PC-3 (cell line): Measurements from ENCODE around the gene JAZF1. TPM values are rescaled to one million over a fixed set of nuclear protein-coding genes. Genes with fewer than 3 reads are reported as not detected.

ENCODE experiments used
- ATAC-seq: fragments of 200-7000 bp; cut with Tn5 transposase; 2 replicates; pipeline ENCODE4 v1.9.1; 2020; ENCODE audit warnings: mild to moderate bottlenecking, moderate library complexity
- BruUV-seq: library from RNA; stranded (reverse); fragments of 400-500 nt; replicated peaks from 2 replicates; lab custom pipeline; 2021; lab: Mats Ljungman, UMichigan
- CTCF ChIA-PET: fragments of 300-600 bp; sonication (Branson Sonifier 250); formaldehyde crosslinking; loops from one replicate; lab custom pipeline; 2022; ENCODE audit warnings: antibody characterized with exemption; lab: Charles Lee
- POLR2A ChIA-PET: fragments of 300-600 bp; sonication (Branson Sonifier 250); formaldehyde crosslinking; loops from one replicate; lab custom pipeline; 2022; ENCODE audit warnings: antibody characterized with exemption; ENCODE audit not compliant: unreplicated experiment; lab: Charles Lee
- DNase-seq: peaks from one replicate; pipeline ENCODE4 v3.0.0-alpha.2; 2015
- H2AFZ ChIP-seq: fragments of 300-600 bp; sonication (generic); 2 replicates; pipeline ENCODE4 v1.6.0; 2016; ENCODE audit warnings: antibody characterized with exemption, low read length
- H3F3A ChIP-seq: fragments of 300-600 bp; sonication (generic); one replicate; pipeline ENCODE4 v1.6.0; 2017; ENCODE audit warnings: antibody characterized with exemption, low read length, control low read depth, mild to moderate bottlenecking; ENCODE audit not compliant: unreplicated experiment
- H3K27ac ChIP-seq: fragments of 300-600 bp; sonication (generic); 2 replicates; pipeline ENCODE4 v1.5.1; 2016; ENCODE audit warnings: mild to moderate bottlenecking, low read length
- H3K27me3 ChIP-seq: fragments of 300-600 bp; sonication (generic); 2 replicates; pipeline ENCODE4 v1.6.1; 2016; ENCODE audit warnings: low read length, mixed read lengths
- H3K36me3 ChIP-seq: fragments of 300-600 bp; sonication (generic); 2 replicates; pipeline ENCODE4 v1.6.1; 2016; ENCODE audit warnings: low read depth, mixed run types, low read length, mixed read lengths
- H3K4me1 ChIP-seq: fragments of 300-600 bp; sonication (generic); 2 replicates; pipeline ENCODE4 v1.5.1; 2016; ENCODE audit warnings: low read length; ENCODE audit not compliant: insufficient read depth
- H3K4me2 ChIP-seq: fragments of 300-600 bp; sonication (generic); 2 replicates; pipeline ENCODE4 v1.6.0; 2016; ENCODE audit warnings: low read length
- H3K4me3 ChIP-seq: fragments of 300-600 bp; sonication (generic); 2 replicates; pipeline ENCODE4 v1.5.1; 2016; ENCODE audit warnings: mild to moderate bottlenecking, low read length, mixed read lengths
- H3K79me2 ChIP-seq: fragments of 300-600 bp; sonication (generic); 2 replicates; pipeline ENCODE4 v1.6.1; 2017; ENCODE audit warnings: low read length, mixed read lengths
- H3K9ac ChIP-seq: fragments of 300-600 bp; sonication (generic); 2 replicates; pipeline ENCODE4 v1.6.0; 2016; ENCODE audit warnings: mild to moderate bottlenecking, low read length
- H3K9me2 ChIP-seq: fragments of 300-600 bp; sonication (generic); replicated peaks from 2 replicates; pipeline ENCODE4 v1.6.1; 2016; ENCODE audit warnings: mixed run types, low read length, mixed read lengths
- H3K9me3 ChIP-seq: fragments of 300-600 bp; sonication (generic); 2 replicates; pipeline ENCODE4 v1.6.1; 2016; ENCODE audit warnings: low read length, mixed read lengths
- H4K20me1 ChIP-seq: fragments of 300-600 bp; sonication (generic); 2 replicates; pipeline ENCODE4 v1.6.1; 2016; ENCODE audit warnings: low read length, mixed read lengths
- CTCF ChIP-seq: fragments of 300-600 bp; sonication (generic); conservative IDR thresholded peaks from 2 replicates; pipeline ENCODE4 v1.5.1; 2017; ENCODE audit warnings: antibody characterized with exemption, low read depth, mild to moderate bottlenecking, low read length
- EZH2 ChIP-seq: fragments of 300-600 bp; sonication (generic); IDR thresholded peaks from one replicate; pipeline ENCODE4 v1.6.1; 2017; ENCODE audit warnings: antibody characterized with exemption, mild to moderate bottlenecking, low read length; ENCODE audit not compliant: unreplicated experiment
- EZH2phosphoT487 ChIP-seq: fragments of 300-600 bp; sonication (generic); IDR thresholded peaks from 2 replicates; pipeline ENCODE4 v1.6.1; 2018; ENCODE audit warnings: mild to moderate bottlenecking, antibody characterized with exemption, low read length, borderline replicate concordance
- intact Hi-C: fragments of 100-400 bp; cut with micrococcal nuclease; formaldehyde crosslinking; loops from 2 replicates; pipeline ENCODE4 v1.9.0; 2023
- total RNA-seq: library from RNA; depleted of rRNA; stranded (reverse); fragments of >200 nt; gene quantifications from 2 replicates; pipeline ENCODE4 v1.2.3, GENCODE V29; 2014

JAZF1 gene
- total RNA-seq, 1 experiment from 2014 or later = 2.3 TPM

GRCh38 chr7:28174442-28174841 is 6.2 kb downstream of the JAZF1 start:
- intact Hi-C loops = no loop called here
- Histone ChIP-seq H3K4me2 (no peak overlapping the region), H3K79me2 (peaks cover 17% of the 10 kb centered on the region; the same call in 1 of the 2 replicates), H3K9me2 (no peaks in the 10 kb centered on the region), H3F3A (no peaks in the 10 kb centered on the region), H2AFZ (no peak overlapping the region), H3K9me3 (no peaks in the 10 kb centered on the region), H3K4me1 (peaks cover 12% of the 10 kb centered on the region; the same call in 1 of the 2 replicates), H3K4me3 (no peak overlapping the region), H3K36me3 (no peaks in the 10 kb centered on the region), H3K27ac (no peak overlapping the region), H4K20me1 (no peaks in the 10 kb centered on the region), H3K9ac (no peak overlapping the region), H3K27me3 (no peaks in the 10 kb centered on the region)
- ChIA-PET POLR2A (interaction anchor here (0.5 kb wide), 1 partner anchor 1477 kb away, joined by 3 read pairs; no protein-coding TSS in a partner anchor), CTCF (no interaction called here)
- BruUV-seq = no TSS peak
- no peak for TF ChIP-seq CTCF
- ATAC-seq = no peak
- DNase-seq = no peak

- DNase-seq (no peak), ATAC-seq (no peak)
- H3F3A ChIP-seq = no peaks in the 10 kb centered on the region
- H3K9me2 ChIP-seq = no peaks in the 10 kb centered on the region
- POLR2A ChIA-PET = interaction anchor here (0.5 kb wide), 1 partner anchor 269 kb away, joined by 3 read pairs; no protein-coding TSS in a partner anchor
- peaks cover 9% of the 10 kb centered on the region; the same call in 1 of the 2 replicates for H3K4me1 ChIP-seq
- H3K27ac ChIP-seq = no peak overlapping the region
- no peaks in the 10 kb centered on the region for H3K36me3 ChIP-seq
- no peaks in the 10 kb centered on the region for H3K9me3 ChIP-seq
- no peak overlapping the region for H3K4me2 ChIP-seq
- intact Hi-C loops = no loop called here
- no peak overlapping the region for H2AFZ ChIP-seq
- no peaks in the 10 kb centered on the region for H3K27me3 ChIP-seq
- no TSS peak for BruUV-seq
- no peaks in the 10 kb centered on the region for H4K20me1 ChIP-seq
- H3K9ac ChIP-seq = no peak overlapping the region
- TF ChIP-seq CTCF = no peak
- no peak for TF ChIP-seq EZH2
- no peak for TF ChIP-seq EZH2phosphoT487
- H3K4me3 ChIP-seq = no peak overlapping the region
- H3K79me2 ChIP-seq = peaks cover 10% of the 10 kb centered on the region; the same call in 1 of the 2 replicates
- CTCF ChIA-PET = no interaction called here
Measured at GRCh38 chr7:28173531-28173930, 7.1 kb downstream of the JAZF1 start.

GRCh38 chr7:28172958-28173357 is 7.6 kb downstream of the JAZF1 start:
- intact Hi-C loops = no loop called here
- no peak overlapping the region for H3K4me2 ChIP-seq
- TF ChIP-seq CTCF (no peak), EZH2 (no peak), EZH2phosphoT487 (no peak)
- H3K4me1 ChIP-seq = peaks cover 8% of the 10 kb centered on the region; the same call in 1 of the 2 replicates
- H3K4me3 ChIP-seq = no peak overlapping the region
- POLR2A ChIA-PET = interaction anchor here (0.5 kb wide), 1 partner anchor 270 kb away, joined by 3 read pairs; no protein-coding TSS in a partner anchor
- H4K20me1 ChIP-seq = no peaks in the 10 kb centered on the region
- H2AFZ ChIP-seq = no peak overlapping the region
- H3K36me3 ChIP-seq = no peaks in the 10 kb centered on the region
- H3K27ac ChIP-seq = no peak overlapping the region
- no peaks in the 10 kb centered on the region for H3F3A ChIP-seq
- H3K9ac ChIP-seq = no peak overlapping the region
- no peaks in the 10 kb centered on the region for H3K9me2 ChIP-seq
- no peak for DNase-seq
- no peaks in the 10 kb centered on the region for H3K9me3 ChIP-seq
- ATAC-seq = no peak
- CTCF ChIA-PET = no interaction called here
- peaks cover 8% of the 10 kb centered on the region; the same call in 1 of the 2 replicates for H3K79me2 ChIP-seq
- no TSS peak for BruUV-seq
- no peaks in the 10 kb centered on the region for H3K27me3 ChIP-seq
